DMS114 treated with DMSO at 0.1 percent for 48 hours (cell line): Measurements from ENCODE around the gene GJC2.
"Not testable (repeated sequence)": the region's sequence is repeated elsewhere in the genome, so short reads cannot be mapped to it uniquely, and the experiment has no call there.

Experiments
- DNase-seq: peaks from one replicate; lab custom pipeline; 2025; ENCODE audit not compliant: unreplicated experiment; lab: John Stamatoyannopoulos, UW

GJC2 gene

DNA sequence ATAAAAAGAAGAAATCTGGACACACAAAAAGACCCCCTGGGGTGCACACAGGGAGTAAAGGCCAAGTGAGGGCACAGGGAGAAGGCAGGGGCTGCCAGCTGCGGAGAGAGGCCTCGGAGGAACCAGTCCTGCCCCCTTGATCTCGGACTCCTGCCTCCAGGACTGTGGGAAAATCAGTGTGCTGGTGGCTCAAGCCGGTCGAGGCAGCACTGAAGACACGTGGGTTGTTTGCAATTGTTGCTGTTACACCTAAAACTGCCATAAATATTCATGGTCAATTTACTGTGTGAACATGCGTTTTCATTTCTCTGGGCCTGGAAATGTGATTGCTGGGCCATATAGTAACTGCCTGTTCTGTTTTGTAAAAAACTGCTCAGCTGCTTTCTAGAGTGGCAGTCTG lies 34.4 kb downstream of the GJC2 start:
- DNase-seq = no peak

DNA sequence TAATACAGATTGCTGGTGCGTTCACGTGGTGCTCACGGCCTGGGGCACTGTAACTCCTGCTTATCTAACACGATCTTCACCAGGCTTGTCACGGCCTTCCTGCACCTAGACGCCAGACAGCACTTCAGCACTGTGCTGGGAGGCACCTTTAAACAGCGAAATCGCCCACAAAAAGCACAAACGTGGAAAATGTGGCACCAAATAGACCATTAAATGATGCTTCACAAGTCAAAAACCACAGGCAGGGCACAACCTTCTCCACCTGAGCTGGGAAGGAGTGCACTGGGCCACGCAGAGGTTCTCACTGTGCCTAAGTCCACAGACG lies 35.9 kb downstream of the GJC2 start:
- no peak for DNase-seq

DNA sequence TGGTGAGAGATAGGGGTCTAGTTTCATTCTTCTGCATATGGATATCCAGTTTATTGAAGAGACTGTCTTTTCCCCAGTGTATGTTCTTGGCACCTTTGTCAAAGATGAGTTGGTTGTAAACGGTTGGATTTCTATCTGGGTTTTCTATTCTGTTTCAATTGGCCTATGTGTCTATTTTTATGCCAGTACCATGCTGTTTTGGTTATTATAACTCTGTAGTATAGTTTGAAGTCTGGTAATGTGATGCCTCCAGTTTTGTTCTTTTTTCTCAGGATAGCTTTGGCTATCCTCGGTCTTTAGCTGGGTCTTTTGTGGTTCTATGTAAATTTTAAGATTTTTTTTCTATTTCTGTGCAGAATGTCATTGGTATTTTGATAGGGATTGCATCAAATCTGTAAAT lies 38.5 kb downstream of the GJC2 start:
- DNase-seq = not testable (repeated sequence)

DNA sequence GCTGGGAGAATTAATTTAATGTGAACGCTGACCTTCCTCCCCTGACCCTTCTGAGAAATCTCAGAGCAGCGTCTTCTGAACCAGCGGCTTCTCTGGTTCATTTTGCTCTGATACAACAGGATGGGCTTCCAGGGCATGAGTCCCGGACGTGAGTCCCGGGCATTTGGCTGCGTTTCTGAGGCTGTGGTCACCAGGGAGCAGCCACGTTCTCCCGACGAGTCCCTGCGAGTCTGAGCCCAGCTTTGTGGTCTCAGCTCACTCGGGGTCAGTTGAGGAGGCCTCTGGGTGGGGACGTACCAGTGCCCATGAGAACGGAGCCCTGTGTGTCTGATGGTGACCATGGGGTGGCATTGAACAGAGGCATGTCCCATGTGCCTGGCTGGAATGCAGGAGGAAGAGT lies 40.5 kb downstream of the GJC2 start:
- DNase-seq = no peak

DNA sequence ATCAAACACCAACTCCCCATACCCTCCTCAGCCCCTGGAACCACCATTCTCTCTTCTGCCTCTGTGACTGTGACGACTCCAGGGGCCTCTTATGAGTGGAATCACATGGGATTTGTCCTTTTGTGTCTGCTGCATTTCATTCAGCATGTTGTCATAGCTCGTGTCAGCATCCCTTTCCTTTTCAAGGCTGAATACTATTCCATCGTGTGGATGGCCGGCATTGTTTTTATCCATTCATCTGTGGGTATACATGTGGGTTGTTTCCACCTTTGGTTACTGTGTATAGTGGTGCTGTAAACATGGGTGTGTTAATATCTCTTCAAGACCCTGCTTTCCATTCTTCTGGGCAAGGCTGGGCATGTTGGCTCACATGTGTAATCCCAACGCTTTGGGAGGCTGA lies 41.0 kb downstream of the GJC2 start:
- no peak for DNase-seq

DNA sequence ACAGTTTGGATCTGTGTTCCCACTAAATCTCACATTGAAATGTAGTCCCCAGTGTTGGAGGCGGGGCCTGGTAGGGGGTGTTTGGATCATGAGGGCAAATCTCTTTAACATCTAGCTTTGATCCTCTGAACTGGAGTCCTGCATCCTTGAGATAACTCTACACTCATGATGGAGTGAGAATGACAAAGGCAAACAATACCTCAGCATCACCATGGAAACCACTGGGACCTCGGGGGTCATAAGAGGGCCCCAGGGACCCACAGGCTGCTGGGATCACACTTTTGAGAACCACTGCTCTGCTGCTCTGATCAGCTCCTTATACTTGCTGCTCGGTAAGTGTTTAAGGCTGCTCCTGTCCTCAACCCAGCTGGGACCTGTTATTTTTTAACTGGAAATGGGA lies 44.7 kb downstream of the GJC2 start:
- no peak for DNase-seq

DNA sequence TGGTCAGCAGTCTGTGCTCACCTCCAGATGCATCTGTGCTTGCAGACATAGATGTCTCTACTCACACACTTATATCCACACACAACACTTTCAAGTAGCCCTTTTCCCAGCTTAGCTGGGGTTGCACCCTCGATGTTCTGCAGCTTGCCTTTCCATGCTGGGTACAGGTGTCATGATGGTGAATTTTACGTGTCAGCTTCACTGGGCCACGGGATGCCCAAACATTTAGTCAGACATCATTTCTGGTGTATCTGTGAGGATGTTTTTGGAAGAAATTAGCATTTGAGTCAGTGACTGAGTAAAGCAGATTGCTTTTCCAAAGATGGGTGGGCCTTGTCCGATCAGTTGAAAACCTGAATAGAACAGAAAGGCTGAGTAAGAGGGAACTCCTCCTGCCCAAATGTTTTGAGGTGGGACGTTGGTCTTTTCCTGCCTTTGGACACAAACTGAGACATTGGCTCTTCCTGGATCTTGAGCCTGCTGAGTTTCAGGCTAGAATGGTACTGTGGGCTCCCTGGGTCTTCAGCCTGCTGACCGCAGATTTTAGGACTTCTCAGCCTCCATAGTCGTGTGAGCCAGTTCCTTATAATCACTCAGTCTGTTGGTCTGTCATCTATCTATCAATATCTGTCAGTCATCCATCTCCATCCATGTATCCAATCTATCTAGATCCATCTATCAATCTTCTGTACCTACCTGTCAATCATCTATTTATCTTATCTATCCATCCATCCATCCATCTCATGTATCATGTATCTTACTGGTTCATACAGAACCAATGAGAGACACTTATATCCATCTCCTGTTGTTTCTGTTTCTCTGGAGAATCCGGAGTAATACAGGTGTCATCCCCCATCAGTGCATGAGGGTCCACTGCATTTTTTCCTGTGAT lies 45.4 kb downstream of the GJC2 start:
- no peak for DNase-seq

DNA sequence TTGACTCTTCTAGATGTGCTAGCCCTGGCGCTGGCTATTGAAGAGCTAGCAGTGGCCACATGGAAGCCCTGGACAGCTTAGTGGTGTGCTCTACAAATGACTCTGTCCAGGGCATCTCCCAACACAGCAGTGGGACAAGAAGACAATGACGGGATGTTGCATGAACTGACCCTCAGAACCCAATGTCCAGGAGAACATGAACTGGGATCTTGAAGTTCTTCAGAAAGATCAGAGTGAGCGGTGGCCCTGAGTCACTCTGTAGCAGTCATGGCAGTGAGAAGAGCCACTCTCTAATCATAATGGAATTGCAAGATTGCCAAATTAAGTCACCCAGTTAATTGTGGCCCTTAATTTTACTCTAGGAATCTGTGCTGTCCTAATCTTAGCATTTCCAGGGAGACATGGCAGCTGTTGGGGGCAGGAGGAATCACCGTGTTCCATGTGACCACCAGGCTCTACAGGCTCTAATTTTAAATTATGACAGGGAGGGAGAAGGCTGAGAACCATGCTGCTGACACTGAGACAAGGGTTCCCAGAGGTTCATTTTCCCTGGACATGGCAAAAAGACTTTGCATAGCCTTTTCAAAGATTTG lies 47.9 kb downstream of the GJC2 start:
- no peak for DNase-seq

DNA sequence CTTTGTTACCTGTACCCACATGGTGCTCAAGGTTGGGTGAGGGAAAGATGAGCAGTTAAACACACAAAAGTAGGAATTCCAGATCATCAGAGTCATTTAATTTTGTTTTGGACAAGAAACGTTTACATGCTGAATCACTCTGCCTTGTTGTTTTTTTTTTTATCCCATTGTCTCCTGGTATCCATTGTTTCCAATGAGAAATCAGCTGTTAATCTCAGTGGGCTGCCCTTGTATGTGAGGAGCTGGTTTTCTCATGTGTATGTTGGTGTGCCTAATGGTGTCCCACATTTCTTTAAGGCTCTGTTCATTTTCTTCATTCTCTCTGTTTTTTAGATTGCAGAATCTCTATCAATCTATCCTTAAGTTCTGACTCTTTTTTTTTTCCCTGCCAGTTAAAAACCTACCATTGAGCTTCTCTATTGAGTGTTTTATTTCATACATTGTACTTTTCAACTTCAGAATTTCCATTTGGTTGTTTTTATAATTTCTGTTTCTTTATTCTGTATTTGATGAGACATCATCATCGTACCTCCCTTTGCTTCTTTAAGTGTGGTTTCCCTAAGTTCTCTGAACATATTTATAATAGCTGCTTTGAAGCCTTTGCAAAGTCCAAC lies 49.4 kb downstream of the GJC2 start:
- no peak for DNase-seq

DNA sequence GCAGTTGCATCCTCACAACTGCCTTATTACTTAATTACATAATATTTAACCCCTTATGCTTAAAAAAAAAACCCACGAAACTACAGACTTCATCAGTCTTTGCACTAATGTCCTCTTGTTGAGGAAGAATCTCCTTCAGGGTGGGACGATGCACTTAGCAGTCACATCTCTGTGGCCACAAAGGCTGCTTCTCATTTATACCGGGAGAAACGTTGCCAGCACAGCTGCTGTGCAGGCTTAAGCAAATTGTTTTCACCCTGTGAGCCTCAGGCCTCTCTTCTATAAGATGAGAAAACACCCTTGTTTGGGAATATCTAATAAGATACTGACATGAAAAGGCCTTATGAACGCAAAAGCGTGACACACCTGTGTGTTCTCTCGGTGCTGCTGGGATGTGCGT lies 55.2 kb downstream of the GJC2 start:
- no peak for DNase-seq

DNA sequence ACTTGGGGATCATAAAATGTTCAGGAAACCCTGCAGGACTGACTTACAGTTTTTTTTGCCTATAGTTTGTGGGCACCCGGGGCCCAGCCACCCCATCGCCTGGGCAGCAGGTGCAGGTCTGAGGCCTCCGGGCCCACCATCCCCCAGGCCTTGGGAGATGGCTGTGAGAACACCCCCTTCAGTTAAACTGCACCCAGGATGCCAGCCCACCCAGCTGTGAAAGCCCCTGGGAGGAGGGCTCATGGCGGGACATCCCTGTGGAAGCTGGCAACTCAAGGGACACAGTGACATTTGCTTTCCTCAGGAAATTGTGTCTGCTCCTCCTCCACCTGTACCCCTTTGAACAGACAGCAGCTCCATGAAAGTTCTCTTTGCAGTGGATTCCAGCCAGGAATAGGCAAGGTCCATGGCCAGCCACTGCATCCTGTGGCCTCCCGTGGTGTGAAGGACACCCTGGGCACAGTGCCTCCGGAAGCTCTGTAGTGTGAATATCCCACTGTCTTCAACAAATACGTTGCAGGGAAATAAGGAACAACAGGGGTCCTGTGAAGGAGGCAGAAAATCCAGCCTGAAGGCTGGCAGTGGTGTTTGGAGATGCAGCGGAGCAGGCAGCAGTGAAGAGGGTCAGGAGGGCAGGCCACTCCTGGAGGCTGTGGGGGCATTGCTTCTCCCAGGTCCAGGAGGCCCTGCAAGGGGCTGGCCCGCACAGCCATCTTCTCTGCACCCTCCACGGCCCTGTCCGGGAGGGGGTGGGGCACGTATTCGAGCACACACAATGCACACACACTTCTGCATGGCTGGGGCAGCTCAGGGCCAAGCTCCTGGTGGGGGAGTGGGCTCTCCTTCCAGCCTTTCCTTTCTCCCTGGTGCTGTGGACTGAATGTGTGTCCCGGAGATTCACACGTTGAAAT lies 56.1 kb downstream of the GJC2 start:
- no peak for DNase-seq

DNA sequence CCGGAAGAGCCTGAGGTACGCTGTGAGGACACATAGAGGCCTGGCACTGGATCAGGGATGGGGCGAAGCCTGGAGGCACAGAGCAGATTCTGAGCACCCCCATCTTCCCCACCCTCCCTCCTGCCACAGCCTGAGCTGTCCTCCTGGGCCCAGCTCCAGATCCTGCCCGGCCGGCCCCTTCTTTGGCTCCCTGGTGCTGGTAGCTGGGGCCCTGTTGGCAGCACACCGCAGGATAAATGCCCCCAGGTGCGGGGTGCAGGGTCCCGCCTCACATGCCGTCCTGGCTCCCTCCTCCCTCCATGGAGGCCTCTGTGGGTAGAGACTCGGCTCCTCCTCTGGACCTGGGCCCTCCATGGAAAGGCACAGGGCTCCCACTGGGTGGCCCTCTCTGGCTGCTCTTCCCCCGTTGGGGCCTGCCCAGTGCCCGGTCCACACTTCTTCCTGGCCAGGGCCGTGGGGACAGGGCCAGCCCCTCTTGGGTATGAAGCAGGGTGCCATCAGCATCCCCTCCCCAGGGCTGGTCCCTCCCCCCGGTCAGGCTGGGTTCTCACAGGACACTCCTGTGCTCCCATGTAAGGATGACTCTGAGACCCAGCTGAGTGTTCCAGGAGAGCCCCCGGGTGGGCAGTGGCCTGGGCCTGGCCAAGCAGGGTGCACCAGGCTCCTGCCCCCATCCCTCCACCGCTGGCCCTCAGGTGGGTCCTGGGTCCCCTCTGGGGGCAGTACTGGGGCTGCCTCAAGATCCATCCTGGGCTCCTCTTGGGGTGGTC lies 57.0 kb downstream of the GJC2 start:
- DNase-seq = no peak

DNA sequence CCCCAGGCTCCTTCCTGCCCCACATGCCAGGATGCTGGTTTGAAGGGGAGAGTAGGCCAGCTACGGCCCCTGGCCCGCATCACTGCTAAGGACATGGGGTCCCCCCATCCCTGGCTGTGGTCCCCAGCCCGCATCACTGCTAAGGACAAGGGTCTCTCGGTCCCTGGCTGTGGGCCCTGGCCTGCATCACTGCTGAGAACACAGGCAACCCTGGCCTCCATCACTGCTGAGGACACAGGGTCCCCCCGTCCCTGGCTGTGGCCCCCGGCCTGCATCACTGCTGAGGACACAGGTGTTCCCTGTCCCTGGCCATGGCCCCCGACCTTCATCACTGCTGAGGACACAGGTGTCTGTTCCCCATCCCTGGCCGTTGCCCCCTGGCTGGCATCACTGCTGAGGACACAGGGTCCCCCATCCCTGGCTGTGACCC lies 57.7 kb downstream of the GJC2 start:
- no peak for DNase-seq

DNA sequence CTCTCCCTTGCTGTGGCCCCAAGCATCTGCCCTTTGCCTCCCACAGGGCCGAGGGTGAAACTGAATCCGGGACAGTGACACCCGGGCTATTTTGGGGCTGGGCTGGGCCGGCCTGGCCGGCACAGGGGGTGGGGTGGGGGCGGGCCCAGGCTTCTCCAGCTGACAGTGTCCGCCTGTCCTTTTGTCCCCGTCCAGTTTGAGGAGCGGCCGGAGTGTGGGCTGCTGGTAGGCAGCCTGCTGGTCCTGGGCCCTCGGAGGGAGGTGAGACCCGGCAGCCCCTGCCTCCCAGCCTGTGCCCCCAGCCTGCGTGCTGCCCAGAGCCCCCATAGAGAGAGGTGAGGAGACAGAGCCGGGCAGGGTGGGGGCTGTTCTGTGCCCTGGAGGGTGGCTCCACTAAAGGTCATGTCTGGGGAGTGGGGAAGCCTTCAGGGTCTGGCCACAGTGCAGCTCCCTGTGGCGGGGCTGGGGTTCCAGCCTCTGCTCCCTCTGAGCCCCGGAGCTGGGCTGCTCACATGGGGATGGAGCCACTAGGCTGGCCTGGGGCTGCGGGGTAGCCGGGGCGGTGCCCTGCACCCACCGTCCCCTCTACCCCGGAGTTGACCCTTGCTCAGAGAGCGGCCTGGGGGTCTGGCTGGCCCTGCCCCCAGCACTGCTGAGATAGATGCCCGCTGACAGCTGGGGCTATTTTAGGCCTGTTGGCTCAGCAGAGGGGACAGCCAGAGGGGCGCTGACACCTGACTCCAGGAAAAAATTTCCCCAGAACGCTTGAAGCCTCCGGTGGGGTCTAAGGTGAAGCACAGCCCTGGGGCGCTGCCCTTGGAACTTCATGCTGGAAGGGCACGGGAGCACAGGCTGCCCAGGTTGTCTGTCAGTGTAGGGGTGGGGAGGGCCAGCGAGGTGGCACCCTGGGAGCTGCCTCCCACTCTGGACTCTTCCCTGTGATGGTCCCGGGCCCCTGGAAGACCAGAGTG lies 58.4 kb downstream of the GJC2 start, which contains the start of gene OBSCN:
TSS of gene OBSCN (plus strand) at position 194 of the 971 bp plus-strand sequence. CDS start 3,740 bp downstream, outside the sequence.
- no peak for DNase-seq

DNA sequence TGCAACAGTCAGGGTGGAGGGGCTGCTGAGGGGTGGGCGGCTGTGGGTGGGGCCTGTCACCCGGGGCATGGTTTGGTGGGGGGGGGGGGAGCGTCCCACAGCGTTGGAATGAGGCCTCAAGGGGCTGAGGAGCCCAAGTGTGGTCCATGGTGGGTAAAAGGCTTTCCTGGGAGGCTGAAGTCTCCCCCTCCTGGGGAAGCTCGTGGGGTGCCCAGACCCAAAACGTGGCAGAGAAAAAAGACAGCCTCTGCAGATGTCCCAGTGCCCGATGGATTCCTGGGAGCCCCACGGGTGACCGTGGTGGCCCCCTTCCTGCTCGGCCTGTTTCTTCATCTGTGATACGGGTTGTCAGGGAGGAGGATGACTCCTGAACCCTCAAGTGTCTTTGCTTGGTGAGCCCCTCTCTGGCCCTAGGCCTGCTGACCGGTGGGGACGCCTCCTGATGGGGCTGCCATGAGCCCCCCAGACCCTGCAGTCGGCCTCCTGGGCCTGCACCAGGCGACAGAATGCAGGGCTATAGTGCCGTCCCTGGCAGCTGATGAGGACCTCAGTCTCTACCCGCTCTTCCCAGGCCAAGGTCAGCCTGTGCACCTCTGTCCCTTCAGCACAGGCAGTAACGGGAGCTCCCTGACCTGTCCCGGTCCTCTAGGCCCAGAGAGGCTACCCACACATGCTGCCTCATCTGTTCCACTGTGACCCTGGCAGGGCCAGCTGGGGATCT lies 59.3 kb downstream of the GJC2 start:
- no peak for DNase-seq
